Tibial nerve (tissue), 4 donors: ENCODE measurements around the gene ARHGAP26. TPM values are rescaled to one million over a fixed set of nuclear protein-coding genes. Genes with fewer than 3 reads are reported as not detected.

Experiments
- DNase-seq, 2 donors: peaks; one replicate each; pipeline ENCODE4 v3.0.0-alpha.2; 2019; ENCODE audit warnings: low spot score in 2 of 2
- H3K27ac ChIP-seq, 4 donors: fragments of 200-600 bp; sonication (generic) in 3 of 4; one replicate each; pipeline ENCODE4 v1.5.1; 2017 to 2019; ENCODE audit warnings: mild to moderate bottlenecking in 1 of 4
- H3K27me3 ChIP-seq, 2 donors: fragments of 200-600 bp; sonication (generic) in 1 of 2; one replicate each; pipeline versions ENCODE4 v1.5.1 to v1.6.0; 2017 to 2019
- H3K36me3 ChIP-seq, 3 donors: fragments of 200-600 bp; sonication (generic); one replicate each; pipeline ENCODE4 v1.5.1; 2018 to 2019
- H3K4me1 ChIP-seq, 4 donors: fragments of 200-600 bp; sonication (generic) in 3 of 4; one replicate each; pipeline ENCODE4 v1.5.1; 2017 to 2019
- H3K4me3 ChIP-seq, 4 donors: fragments of 200-600 bp; sonication (generic) in 3 of 4; one replicate each; pipeline ENCODE4 v1.5.1; 2017 to 2019; ENCODE audit warnings: mild to moderate bottlenecking in 1 of 4, moderate library complexity in 1 of 4
- H3K9me3 ChIP-seq, 4 donors: fragments of 200-600 bp; sonication (generic) in 3 of 4; one replicate each; pipeline ENCODE4 v1.5.1; 2017 to 2019
- EP300 ChIP-seq, 2 donors: sonication (generic); formaldehyde crosslinking; IDR thresholded peaks; one replicate each; pipeline ENCODE4 v1.6.1; 2017; ENCODE audit warnings: antibody characterized with exemption in 2 of 2, mild to moderate bottlenecking in 1 of 2
- POLR2A ChIP-seq, 2 donors: fragments of 450-650 bp; IDR thresholded peaks; one replicate each; pipeline ENCODE4 v1.6.1; 2017; ENCODE audit warnings: antibody characterized with exemption in 2 of 2, mild to moderate bottlenecking in 2 of 2, moderate library complexity in 2 of 2
- WGBS, 2 donors: methylation state at CpG; one replicate each; pipeline ENCODE4 v1.1.5; 2018; 5-methylcytosine and 5-hydroxymethylcytosine counted together
- total RNA-seq, 4 donors: library from RNA; depleted of rRNA; stranded (reverse); fragments of >200 nt; gene quantifications; one replicate each; pipeline ENCODE4 v1.1.0, GENCODE V29; 2016
- TF ChIP-seq, protein P1 (sequence below), 5 experiments: fragments of 200-600 bp in 3 of 5; fragments of 450-650 bp in 2 of 5; sonication (generic) in 3 of 5; IDR thresholded peaks; one replicate each; pipeline ENCODE4 v1.5.1; 2016 to 2019; ENCODE audit warnings: antibody characterized with exemption in 5 of 5, mild to moderate bottlenecking in 3 of 5, moderate library complexity in 2 of 5

Gene ARHGAP26
- total RNA-seq, 4 donors from 2014 or later = 33.7 to 77.8 (median 57.8) TPM

DNA sequence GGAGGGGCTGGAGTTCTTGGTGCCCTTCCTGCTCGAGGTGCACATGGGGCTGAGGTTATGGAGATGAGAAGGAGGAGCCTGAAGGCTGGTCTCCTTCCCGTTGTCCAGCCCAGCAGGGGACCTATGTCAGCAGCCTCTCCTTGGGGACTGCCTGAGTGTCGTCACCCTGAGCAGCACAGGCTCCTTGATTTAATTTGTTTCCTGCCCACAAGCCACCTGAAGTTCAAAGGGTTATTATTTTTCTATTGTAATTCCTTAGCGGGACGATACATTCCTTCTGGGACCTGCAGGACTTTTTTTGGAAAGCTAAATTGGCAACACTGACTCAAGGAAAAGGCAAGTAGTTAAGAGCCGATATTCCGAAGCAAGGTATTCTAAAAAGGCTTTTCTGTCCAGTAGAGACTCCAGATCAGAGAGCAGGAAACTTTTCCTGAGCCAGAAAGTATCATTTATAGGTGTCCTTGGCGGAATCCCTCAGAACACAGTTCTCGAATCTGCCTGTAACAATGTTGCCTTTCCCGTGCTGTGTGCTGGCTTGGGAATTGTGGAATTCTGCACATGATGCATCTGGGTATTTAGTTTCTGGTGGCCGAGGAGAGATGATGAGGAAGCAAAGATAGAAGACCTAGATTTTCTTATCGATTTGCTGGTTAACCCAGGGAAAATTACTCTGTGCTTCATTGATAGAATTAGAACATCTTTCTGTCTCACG, 55.4 kb downstream of the ARHGAP26 start:
- H3K27me3 ChIP-seq = no peaks in the 10 kb centered on the region
- no peaks in the 10 kb centered on the region for H3K36me3 ChIP-seq
- peaks cover 0 to 87% (median 24%) of the 10 kb centered on the region in 4 donors for H3K4me1 ChIP-seq
- H3K27ac ChIP-seq = peak overlapping the region in 2 of 4 donors; percentile 60 to 64
- peak overlapping the region in 1 of 4 donors; percentile 5 for H3K4me3 ChIP-seq
- peaks cover 0 to 4% (median 0%) of the 10 kb centered on the region in 4 donors for H3K9me3 ChIP-seq
- WGBS, 2 donors = 41 to 42% methylated on average over 13 of the region's 13 CpGs
- TF ChIP-seq, protein P1, sequence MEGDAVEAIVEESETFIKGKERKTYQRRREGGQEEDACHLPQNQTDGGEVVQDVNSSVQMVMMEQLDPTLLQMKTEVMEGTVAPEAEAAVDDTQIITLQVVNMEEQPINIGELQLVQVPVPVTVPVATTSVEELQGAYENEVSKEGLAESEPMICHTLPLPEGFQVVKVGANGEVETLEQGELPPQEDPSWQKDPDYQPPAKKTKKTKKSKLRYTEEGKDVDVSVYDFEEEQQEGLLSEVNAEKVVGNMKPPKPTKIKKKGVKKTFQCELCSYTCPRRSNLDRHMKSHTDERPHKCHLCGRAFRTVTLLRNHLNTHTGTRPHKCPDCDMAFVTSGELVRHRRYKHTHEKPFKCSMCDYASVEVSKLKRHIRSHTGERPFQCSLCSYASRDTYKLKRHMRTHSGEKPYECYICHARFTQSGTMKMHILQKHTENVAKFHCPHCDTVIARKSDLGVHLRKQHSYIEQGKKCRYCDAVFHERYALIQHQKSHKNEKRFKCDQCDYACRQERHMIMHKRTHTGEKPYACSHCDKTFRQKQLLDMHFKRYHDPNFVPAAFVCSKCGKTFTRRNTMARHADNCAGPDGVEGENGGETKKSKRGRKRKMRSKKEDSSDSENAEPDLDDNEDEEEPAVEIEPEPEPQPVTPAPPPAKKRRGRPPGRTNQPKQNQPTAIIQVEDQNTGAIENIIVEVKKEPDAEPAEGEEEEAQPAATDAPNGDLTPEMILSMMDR (IDR thresholded peaks at IDR 0.05) = no peak
- TF ChIP-seq EP300 (IDR thresholded peaks at IDR 0.05) = peak in 1 of 2 donors; percentile 37
- no peak for DNase-seq

DNA sequence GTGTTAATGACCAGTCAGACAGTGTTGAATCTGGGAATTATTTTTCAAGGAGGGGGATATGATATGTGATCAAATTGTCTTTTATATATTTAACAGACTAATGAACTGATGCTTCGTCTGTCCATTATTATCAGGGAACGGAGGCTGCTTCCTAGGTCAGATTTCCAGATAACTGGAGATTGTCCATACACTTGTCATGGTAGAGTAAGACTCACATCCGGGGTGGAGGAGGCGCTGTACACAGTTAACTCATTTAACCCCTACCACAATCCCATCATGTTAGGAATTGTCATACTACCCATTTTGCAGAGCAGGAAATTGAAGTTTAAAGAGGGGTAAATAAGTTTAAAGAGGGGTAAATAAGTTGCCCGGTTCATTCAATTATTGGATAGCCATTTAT, 55.9 kb downstream of the ARHGAP26 start:
- H3K4me3 ChIP-seq = no peak overlapping the region
- no peaks in the 10 kb centered on the region for H3K36me3 ChIP-seq
- WGBS, 2 donors = 66 to 70% methylated on average over 5 of the region's 5 CpGs
- TF ChIP-seq, protein P1 (IDR thresholded peaks at IDR 0.05) = no peak
- TF ChIP-seq POLR2A (IDR thresholded peaks at IDR 0.05) (no peak), EP300 (IDR thresholded peaks at IDR 0.05) (no peak)
- peak overlapping the region in 2 of 4 donors; percentile 36 to 64 for H3K27ac ChIP-seq
- H3K27me3 ChIP-seq = no peaks in the 10 kb centered on the region
- H3K4me1 ChIP-seq = peaks cover 0 to 93% (median 22%) of the 10 kb centered on the region in 4 donors
- peaks cover 0 to 4% (median 0%) of the 10 kb centered on the region in 4 donors for H3K9me3 ChIP-seq
- DNase-seq = no peak

DNA sequence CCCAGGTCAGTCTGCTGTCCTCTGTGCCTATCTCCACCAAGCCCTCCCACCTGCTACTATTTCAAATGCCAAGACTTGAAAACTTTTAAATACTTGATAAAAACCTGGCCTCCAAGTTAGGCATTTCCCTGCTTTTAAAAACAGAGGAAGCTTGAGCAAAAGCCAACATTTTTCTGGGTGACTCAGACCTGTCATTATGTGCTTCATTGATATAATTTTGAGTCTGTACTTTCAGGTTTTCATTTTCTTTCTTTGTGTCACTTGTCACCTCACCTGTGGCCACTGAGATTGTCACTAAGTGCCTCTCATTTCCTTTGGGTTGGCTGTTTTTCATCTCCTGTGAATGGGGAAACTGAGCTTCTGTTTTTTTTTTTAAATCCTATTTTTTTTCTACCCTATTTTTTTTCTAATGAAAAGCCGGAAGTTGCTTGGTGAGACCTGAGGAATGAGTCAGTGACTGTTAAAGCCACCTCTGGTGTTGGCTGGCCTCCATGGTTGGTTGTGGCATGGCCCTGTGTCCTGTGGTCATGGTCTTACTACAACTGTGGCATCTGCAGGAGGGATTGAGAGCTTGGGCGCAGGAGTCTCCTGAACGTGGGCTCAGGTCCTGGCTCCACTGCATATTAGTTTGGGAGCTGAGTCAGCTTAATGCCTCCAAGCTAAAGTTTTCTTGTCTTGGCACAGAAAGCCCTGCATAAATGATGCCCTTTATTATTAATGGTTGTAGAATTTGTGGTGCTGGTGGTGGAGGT, 56.7 kb downstream of the ARHGAP26 start:
- Histone ChIP-seq H3K4me1 (peaks cover 0 to 95% (median 20%) of the 10 kb centered on the region in 4 donors), H3K9me3 (no peaks in the 10 kb centered on the region), H3K4me3 (no peak overlapping the region), H3K27ac (peak overlapping the region in 1 of 4 donors; percentile 18), H3K36me3 (no peaks in the 10 kb centered on the region), H3K27me3 (no peaks in the 10 kb centered on the region)
- 58% methylated on average over 3 of the region's 3 CpGs for WGBS, 2 donors
- TF ChIP-seq POLR2A (IDR thresholded peaks at IDR 0.05) (no peak), EP300 (IDR thresholded peaks at IDR 0.05) (peak in 1 of 2 donors; percentile 28)
- TF ChIP-seq, protein P1 (IDR thresholded peaks at IDR 0.05) = no peak
- DNase-seq = no peak

DNA sequence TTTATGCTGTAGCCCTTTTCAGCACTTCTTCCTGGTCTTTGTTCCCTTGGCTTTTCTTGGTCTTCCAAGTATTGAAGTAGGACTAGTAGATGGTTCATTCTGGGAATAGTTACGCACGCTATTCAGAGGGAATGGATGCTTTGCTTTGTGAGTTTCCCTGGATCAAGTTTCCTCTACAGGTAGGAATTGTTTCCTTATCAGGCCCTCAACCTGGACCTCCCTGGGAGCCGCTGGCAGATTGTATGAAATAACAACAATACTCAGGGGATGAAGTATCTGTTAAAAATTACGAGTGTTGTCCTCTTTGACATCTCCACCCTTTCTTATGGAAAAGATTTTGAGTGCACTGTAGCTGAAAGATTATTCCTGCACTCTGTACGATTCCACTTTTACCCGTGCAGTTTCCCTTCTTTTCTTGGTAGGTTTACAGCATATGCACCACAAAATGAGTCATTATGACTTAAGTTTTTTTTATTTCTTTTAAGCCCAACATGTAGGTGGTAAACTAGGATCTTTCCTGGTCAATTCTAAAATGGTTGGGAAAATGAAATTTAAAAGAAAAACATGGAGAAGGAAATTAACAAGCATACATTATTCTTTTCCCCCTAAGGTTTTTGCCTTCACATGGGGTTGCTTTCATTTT, 57.9 kb downstream of the ARHGAP26 start:
- Histone ChIP-seq H3K27me3 (no peaks in the 10 kb centered on the region), H3K36me3 (no peaks in the 10 kb centered on the region), H3K9me3 (no peaks in the 10 kb centered on the region), H3K4me3 (no peak overlapping the region), H3K27ac (no peak overlapping the region), H3K4me1 (peaks cover 0 to 84% (median 17%) of the 10 kb centered on the region in 4 donors)
- no peak for DNase-seq
- 87 to 89% methylated on average over 6 of the region's 6 CpGs for WGBS, 2 donors
- TF ChIP-seq EP300 (IDR thresholded peaks at IDR 0.05) (no peak), POLR2A (IDR thresholded peaks at IDR 0.05) (no peak)
- TF ChIP-seq, protein P1 (IDR thresholded peaks at IDR 0.05) = no peak
